ENCODE results near the gene AFDN.

The AFDN gene

DNA sequence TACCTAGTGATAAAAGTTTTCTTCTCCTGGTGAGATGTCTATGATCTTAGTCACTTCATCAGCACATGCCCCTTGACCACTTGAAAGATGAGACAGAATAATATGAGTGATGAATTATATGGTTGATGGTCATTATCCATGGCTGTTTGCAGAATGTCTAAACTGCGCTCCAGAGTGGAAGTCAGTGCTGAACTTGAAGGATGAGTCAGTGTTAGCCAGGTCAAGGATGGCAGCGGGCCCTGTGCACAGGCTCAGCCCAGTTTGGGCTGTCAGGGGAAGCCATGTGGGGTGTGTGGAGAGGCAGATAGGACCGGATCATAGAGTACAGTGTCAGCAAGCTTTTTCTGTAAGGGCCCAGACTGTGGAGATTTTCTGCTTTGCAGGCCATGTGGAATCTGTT, 103.6 kb downstream of the AFDN start:
- no peak for DNase-seq

DNA sequence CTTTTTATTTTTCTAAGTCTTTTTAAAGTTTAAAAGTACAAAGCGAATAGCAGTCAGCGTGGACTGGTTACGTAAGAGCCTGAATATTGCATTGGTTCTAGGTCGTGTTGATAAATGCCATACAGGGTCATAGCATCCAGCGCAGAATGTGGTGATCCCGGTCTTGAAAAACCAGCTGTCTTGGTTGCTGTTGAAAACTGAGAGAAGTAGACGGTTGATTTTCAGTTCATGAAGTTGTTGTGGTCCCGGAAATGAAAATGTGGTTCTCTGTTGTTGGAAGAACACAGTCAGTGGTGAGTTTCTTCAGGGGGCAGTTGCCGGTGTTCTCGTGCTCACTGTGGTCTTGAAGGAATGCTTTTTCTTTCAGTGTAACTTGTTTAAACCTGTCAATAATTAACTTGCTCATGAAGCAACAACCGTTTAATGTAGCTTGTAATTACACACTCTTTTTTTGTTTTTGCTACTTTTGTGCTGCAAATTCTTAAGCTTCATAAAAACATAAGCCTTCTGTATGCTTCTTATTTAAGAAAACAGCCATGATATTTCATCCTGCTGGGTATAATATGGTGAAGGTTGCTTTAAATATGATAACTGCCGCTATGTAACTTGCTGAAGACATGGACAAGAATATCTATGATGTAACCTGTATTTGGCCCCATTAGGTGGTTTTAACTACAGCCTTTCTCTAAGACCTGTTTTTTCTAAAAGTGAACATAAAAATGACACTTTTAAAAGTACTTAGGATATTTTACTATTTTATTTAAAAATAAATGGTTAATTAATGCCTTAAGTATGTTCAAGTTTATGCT, 106.0 kb downstream of the AFDN start:
- DNase-seq: no peak

DNA sequence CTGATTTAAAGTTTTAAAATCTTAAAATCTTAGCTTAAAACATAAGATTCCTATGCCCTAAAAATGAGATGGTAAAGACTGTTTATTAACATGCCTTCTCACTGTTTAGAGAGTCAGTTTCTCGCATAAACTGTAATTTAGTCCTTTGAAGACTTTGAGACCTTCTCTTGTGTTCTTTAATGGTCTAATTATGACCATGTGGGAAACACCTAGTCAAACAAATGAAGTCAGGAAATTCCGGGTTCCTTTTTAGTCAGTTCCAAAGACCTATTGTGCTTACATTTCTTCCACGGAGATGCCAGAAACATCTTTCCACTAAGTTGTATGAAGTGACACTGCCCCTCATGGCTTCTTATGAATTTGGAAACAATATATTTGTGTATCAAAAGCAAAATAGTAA, 106.6 kb downstream of the AFDN start:
- no peak for DNase-seq

DNA sequence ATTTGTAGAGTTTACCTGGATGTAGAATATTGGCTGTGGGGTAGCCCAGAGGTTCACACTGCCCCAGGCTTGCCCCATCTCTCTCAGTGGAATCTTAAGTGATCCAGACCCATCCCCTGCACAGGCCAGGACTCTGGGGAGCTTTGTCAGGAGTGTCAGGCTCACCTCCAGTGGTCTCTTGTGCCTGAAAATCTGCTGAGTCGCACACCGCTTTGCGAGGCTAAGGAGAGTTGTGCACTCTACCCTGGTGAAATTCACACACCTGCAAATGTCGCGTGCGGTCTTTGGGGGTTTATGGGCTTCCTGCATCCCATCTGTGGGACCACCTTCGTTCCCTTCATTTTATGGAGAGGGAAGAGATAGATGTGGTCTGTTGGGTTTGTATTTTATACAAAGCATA, 107.1 kb downstream of the AFDN start:
- no peak for DNase-seq

DNA sequence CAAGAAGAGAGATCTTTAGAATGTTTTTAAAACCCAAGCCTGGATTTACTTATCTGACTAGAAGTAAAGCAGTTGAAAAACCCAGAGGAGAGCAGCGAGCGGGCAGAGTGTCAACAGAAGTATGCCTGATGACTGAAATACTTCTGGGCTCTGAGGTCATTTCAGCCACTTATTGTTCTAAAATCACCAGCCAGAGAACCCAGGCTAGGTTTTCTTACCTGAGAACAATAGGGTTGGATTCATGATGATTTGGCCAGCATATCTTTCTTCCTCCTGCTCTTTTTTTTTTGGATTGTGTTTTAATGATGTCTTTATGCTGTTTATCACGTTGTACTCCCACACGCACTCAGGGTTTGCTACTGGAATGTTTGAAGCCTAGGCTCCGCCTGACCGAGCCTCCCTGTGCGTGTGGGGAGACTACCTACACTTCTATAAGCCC, 107.7 kb downstream of the AFDN start:
- no peak for DNase-seq

DNA sequence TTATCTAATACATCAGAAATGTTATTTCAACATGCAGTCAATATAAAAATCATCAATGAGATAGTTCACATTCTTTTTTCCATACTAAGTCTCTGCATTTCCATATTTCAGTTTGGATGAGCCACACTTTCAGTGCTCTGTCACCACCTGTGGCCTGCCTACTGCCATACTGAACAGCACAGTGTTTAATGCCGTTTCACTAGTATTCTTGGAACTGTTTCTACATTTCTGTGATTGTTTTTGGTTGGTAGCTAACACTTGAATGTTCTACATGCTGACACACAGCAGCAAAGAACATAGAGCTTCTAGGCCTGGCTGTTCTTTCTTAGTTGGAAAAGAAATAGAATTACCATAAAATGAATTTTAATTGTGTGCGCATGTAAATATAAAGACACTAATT, 109.3 kb downstream of the AFDN start:
- DNase-seq: no peak

DNA sequence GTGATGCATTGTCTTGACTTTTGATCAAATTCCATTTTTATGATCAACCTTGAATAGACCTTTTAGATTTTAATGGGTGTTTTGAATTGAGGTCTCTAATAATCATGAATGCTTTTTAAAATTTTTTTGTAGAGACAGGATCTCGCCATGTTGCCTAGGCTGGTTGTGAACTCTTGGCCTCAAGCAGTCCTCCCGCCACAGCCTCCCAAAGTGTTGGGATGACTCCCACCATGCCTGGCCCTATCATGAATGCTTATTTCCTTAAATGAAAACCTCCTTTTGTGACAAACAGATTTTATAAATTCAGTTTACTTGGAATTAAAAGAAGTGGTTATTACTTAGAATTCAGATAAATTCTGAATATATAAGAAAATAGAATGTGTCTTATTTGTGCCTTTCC, 110.6 kb downstream of the AFDN start:
- no peak for DNase-seq

DNA sequence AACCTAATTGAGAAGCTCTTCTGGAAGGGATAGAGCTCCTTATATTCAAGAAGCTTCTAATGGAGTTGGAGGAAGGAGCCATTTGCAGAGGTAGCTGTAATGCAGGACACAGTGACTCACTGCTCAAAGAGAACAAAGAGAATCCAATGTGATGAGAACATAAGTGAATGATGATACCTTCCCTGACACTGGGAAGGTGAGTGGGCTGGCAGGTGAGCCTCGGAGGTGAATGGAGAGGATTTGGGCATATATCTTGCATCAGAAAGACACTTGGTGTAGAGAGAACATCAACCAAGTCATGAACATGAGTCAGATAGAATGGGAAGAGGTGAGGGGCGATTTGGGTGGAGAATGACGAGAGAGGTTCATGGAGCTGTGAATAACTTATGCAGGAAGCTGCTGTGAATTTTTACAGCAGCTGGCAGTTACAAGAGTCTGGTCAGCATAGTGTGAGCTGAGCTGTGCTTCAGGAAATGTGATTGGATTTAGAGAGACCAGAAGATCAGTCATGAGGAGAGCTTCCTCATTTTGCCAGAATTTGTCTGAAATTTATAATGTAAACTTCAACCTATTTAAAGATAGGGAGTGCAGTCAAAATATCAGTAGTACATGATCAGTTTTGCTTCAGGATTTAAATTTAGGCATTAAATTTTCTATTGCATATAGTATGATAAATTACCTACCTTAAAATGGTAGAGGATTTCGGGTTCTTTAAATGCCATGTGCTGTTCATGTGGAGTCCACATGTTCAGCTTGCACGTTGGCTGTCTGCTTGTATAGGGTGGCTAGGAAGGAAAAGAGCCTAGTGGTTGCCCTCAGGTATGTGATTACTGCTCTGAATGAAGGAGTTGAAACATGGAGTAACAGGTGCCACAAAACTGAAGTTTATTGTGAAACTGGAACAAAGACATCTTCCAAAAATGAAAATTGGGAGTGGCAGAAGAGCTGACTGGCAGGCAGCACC, 111.5 kb downstream of the AFDN start:
- no peak for DNase-seq

DNA sequence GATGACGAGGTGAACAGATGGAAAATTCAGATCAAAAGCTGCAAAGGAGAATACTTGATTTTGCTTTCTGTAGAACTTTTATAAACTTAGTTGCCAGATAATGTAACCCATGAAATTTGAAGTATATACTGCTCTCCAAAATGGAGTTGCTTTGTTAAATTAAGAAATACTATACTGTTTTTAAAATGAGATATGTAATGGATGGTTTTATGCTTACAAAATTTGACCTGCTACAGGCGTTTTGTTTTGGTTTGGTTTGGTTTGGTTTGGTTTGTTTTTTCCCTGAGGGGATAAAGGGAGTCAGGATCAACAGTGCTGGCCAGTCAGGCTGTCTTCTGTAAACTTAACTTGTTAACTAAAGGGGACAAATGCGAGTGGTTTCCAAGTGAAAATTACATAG, 115.1 kb downstream of the AFDN start:
- no peak for DNase-seq

DNA sequence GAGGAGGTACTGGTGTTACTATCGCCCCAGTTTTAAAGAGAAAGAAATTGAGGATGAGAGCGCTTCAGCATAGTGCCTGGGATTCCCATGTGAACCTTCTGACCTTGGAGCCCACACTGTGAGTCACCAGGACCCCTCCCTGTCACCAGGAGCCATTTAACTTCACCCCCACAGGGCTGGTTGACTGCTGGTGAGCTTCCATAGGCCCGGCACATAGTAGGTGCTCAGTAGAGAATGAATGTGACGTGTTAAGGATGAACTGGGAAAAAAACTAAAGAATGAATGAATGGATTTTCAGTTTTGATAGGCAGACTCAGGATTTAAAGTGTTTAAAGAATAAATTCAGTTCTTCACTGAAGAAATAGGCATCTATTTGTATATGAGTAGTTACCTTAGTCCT, 117.4 kb downstream of the AFDN start:
- DNase-seq: no peak

DNA sequence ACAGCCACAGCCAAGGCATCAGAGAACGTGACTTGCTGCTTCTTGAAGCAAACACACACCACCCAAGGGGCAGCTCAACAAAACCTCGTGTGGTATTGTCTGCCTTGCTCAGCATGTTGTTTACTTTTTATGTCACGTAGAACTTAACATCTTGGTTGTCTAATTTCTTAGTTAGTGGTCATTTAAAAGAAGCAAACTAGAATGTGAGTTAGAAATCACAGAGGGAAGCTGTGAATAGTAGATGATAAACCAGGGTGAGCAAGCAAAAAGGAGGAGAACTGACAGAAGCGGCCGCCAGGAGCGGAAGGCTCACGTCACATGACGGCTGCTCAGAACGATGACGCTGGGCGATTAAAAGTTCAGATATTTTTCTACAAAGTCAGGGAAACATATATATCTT, 119.3 kb downstream of the AFDN start:
- no peak for DNase-seq

DNA sequence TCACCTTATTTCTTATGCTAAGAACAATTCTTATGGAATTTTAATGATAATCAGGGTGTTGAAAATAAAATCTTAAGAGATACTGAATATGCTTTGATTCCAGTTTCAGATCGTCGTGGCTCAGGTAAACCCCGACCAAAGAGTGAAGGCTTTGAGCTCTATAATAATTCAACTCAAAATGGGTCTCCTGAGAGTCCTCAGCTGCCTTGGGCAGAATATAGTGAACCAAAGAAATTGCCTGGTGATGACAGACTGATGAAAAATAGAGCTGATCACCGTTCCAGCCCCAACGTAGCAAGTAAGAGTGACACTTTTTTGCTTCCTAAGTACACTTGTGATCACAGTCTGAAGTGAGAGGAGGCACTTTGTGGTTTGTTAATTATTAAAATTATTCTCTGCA, 119.9 kb downstream of the AFDN start:
- no peak for DNase-seq

DNA sequence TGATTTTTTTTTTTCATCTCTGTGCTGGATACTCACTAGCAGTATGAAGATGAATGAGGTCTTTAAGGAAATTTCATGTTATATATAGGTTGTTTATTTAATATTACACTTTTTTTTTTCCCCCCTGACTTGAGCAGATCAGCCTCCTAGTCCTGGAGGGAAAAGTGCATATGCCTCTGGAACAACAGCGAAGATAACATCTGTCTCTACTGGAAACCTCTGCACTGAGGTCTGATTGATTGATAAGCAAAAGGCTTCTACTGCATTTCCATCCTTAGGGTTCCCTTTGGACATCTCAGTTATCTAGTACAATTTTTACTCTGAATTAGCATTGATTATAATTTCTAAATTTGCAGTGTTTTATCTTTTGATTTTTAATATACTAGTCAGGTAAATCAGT, 121.0 kb downstream of the AFDN start:
- DNase-seq: no peak

DNA sequence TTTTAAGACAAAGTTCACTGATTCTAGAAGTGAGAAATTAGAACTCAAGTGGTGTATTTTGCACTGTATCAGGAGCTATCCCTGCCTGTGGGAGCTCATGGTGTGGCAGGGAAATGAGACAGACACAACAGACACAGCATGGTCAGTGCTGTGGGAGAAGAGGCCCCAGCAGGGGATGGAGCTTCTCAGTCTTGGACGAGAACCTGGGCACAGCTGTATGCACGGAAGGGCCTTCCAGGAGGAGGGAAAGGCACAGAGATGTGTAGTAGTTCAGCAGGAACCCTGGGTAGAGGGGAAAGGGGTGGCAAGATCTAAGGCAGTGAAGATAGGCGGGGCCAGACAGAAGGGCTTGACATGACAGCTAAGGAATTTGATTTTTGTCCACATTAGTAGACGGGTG, 122.0 kb downstream of the AFDN start:
- DNase-seq: no peak

DNA sequence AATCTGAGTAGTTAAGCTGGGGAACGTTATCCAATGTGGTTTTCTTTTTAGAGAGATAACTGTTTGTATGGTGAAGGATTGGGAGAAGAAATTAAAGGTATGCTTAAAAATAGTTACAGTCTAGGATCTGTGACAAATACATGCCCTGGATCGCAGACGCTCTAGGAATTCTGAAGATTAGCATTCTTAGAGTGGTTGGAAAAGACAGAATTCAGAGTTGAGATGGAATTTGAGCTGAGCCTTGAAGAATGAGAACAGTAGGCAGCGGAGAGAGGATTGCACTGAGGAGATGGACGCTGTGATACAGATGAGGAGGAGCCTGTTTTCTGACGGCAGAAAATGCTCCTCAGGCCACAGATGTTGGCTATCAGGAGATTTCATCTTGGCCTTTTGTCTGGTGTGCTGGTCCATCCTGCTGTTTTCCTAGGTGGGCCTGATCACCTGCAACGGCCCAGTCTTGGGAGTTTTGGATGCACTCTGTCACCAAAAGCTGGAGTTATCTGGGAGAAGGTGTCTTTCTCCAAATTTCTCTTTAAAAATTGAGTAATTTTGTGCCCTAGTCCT, 122.5 kb downstream of the AFDN start:
- DNase-seq: no peak

DNA sequence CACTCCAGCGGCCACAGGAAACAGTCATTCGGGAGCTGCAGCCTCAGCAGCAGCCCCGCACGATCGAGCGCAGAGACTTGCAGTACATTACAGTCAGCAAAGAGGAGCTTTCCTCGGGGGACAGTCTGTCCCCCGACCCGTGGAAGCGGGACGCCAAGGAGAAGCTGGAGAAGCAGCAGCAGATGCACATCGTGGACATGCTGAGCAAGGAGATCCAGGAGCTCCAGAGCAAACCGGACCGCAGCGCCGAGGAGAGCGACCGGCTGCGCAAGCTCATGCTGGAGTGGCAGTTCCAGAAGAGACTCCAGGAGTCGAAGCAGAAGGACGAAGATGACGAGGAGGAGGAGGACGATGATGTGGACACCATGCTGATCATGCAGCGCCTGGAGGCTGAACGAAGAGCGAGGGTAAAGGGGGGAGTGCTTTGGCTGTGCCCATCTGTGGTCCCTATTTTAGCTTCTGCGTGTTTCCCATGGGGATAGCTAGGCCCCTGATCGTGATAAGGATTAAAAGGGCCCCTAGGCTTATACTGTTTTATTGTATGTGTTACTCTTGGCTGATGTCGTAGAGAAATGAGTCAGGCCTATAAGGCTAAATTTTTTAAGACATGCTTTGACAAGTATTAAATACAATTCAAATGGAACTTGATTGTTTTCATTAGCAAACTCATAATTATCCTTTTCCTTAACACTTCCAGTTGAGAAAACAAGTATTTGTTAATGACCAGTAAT, 125.2 kb downstream of the AFDN start:
- no peak for DNase-seq

DNA sequence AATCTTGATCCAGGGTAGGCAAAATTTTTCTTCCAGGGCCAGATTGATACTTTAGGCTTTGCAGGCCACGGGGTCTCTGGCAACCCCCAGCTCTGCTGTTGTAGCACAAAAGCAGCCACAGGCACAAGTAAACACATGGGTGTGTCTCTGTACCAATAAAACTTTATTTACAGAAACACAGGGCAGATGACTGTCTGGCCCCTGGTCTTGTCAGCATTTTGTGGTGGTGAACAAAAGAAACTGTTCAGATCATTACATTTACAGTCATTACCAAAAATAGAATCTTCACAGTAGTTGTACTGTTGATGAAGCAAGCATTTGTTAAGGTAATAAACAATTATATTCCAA, 125.8 kb downstream of the AFDN start:
- no peak for DNase-seq

DNA sequence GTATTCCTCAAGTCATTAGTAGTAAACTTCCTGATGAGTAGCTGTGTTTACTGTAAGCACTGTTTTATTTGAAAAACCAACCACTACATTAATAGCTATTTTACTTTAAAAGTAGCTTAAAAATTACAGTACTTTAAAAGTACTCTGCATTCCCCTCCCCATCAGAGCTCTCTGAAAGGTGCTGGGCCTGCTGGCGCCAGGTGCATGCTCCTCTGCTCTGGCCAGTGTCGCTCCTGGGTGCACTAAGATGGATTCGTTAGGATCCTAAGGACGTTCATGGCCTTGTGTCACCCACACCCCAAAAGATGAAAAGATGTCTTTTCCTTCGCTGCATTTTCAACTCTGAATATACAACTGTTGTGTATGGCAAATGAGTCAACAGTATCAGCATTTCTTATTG, 126.8 kb downstream of the AFDN start:
- DNase-seq: no peak

DNA sequence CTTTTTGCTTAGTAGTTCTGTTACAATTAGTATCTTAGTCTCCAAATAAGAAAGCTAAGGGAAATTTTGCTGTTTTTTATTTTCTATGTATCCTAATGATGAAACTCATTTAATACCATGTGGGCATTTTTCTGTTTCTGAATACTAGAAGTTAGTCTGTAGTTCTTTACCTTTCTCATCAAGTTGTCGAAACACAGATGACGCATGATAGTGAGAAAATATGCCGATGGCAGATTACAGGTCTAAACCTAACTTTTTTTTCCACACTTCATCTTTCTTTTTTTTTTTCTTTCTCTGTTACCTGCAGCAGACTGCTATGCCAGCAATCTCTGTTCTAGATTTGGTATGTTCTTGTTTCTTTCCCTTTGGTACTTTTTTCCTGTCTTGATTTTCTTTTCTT, 127.4 kb downstream of the AFDN start:
- DNase-seq: no peak

DNA sequence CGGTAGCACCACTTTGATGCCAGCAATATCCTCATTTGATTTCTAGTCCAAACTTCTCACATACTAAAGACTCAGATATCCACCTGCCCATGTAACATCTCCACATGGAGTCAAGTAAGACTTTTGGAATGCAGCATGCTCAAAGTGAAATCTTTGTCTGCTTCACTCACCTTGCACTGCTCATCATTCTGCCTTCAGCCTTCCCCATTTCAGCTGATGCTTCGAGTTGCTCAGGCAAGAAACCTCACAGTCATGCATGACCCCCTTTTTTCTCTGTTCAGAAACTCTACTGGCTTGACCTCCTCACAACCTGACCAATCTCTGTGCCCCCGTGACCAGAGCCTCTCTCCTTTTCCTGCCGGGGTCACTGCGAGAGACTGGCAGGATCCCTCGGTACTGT, 129.8 kb downstream of the AFDN start:
- no peak for DNase-seq

DNA sequence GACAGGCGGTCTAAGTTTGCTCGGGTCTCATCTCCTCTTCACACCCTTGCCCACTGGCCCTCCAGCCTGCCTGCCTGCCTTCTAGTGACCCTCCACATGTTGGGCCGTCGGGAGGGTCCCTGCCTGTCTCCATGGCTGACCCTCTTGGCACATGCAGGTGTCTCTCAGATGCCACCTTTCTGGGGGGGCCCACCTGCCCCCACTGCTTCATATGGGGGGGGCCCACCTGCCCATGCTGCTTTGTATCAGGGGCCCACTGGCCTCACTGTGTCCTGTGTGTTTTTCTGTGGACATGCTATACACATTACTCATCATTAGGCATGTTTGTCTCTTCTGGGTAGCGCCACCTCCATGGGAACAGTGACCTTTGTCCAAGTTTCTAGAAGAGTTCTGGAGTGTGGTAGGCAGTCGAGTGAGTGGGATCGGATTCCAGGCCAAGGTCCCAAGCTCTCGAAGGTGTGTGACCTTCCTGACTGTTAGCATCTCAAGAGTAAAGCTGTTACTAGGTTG, 130.3 kb downstream of the AFDN start:
- DNase-seq: no peak

DNA sequence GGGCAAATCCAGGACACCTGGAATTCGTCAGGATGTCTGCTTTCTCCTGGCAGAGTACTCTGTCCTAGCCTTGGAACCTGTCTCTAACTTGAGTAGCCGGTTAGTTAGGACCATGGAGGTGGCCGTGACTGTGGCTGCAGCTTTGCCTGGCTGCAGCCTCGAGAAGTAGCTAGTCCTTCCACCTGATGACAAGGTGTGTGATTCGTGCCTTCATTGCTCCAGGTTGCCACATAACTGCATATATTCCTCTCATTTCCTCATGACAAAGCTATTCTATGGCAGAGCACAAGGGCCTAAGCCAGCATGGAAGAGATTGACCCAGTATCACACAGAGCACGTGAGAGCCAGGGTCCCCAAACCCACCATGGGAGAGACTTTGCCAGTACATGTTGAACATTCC, 130.9 kb downstream of the AFDN start:
- no peak for DNase-seq

DNA sequence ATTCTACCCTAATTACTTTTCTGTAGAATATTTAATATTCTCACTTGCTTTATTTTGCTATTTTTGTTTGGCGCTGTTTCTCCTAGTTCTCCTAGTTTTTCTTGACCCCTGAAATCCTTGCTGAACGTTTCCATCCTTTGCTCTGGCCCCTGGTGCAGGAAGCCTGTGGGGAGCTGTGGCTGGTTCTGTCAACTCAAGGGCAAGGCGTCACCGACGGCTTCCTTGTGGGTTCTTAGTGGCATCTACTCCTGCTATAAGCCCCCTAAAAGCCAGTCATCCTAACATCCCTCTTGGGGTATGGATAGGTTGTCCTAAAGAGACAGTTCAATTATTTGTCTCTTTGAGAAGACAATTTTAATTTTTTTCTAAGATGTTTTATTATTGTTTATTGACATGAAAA, 133.9 kb downstream of the AFDN start:
- DNase-seq: no peak

All from activated CD4-positive, alpha-beta T cell treated with anti-CD3 and anti-CD28 coated beads, Interleukin-2, amount 50 U/mL, for 1 hour (primary cell).